ELR (cell line): ENCODE data around the gene SNX8.

Source experiments
- DNase-seq: peaks from one replicate; pipeline ENCODE4 v3.0.0-alpha.2; 2015; ENCODE audit warnings: low read depth

SNX8 gene

GRCh38 chr7:2260820-2261219, 53.4 kb downstream of the SNX8 start:
- DNase-seq, result peak; percentile 74

GRCh38 chr7:2259480-2259879, 54.8 kb downstream of the SNX8 start:
- DNase-seq, result no peak

DNA sequence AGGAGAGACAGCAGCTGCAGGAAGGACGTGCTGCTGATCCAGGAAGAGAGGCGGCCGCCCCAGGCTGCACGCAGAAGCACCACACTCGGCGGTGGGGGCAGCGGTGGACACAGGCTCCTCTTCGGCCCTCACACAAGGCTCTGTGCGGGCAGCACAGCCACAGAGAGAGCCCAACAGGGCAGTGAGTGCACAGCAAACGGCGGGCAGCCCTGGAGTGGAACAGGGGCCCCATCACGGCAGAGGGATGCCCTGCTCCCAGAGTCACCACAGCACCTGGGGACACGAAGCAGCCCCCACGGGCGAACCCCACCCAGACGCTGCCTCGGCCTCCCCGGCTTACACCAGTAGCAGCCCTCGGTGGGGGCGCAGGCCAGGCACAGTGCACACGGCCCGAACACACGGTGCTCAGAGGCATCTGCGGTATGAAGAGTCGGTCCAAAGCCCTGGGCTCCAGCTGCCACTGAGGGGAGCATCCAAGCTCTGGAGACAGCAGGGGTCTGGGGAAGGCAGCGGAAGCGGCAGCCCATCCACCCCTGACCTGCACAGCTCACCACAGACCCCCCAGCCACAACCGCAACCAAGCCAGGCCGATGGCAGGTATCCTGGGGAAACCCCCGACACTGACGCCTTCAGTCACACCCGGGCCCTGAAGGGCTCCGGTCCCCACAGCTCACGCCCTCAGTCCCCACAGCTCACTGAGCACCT, 55.4 kb downstream of the SNX8 start:
- no peak for DNase-seq

- DNase-seq, result no peak
Measured at GRCh38 chr7:2257651-2258050, 56.6 kb downstream of the SNX8 start.

- no peak for DNase-seq
Measured at GRCh38 chr7:2257046-2257551, 57.1 kb downstream of the SNX8 start.

DNA sequence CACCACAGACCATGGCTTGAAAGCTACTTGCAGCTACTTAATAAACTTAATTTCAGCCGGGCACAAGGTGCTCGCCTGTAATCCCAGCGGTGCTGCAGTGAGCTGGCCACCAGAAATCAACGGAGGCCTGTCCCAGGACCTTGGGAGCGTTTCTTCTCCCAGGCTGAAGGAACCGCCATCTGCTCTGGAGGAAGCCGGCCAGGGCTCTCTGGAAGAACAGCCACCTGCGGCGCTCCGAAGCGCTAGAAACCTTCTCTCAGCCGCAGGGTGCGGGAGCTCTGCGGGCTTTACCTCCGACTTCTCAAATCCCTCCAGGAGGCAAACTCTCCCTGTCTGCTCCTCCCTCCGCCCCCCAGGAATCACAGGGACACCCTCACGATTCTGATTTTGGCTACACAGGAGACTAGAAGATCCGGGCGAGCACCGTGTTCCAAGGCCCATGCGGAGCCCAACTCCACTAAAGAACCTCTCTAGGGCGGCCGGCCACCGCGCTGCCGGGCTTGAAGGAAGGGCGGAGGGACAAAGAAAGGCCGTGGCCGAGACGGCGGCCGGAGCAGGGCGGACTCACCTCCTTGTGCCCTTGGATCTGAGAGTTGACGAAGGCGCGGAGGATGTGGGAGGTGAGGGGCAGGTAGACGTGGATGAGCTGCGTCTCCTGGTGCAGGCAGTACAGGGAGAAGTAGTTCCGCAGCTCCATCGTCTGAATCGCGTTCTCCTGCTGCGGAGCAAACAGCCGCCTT, 57.8 kb downstream of the SNX8 start:
- no peak for DNase-seq

GRCh38 chr7:2255145-2256139, 58.8 kb downstream of the SNX8 start:
- DNase-seq, result peak; percentile 87

GRCh38 chr7:2254429-2255144, 59.7 kb downstream of the SNX8 start:
- no peak for DNase-seq

DNA sequence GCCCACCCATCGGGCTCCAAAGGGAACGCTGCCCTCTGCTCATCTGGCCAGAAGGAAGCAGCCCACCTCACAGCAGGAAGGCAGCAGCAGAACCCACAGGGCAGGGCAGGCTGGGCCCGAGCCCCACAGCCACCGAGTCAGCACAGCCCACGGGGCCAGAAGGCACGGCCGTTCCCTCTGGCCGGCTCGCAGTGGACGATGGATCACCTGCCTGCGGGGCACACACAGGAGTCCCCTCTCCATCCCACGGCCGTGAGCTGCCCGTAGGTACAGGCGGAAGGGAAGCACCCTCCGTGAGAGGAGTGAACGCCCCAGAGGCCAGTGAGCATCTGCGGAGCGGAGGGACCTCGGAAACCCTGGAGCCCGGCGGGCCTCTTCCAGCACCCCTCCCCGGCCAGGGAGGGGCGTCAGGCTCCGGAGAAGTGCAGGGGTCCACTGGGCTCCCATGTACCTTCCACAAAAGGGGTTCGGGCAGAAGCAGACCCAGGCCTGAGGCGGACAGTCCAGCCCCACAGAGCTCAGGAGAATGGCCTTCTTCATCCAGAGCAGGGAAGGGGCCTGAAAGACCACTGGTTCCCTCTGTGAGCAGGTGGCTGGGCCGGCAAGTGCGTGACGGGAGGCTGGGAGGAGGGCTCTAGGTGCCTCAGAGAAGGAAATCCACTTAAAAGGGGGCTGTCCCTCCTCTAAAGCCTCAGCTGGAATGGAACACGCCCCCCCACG, 60.6 kb downstream of the SNX8 start:
- no peak for DNase-seq

DNA sequence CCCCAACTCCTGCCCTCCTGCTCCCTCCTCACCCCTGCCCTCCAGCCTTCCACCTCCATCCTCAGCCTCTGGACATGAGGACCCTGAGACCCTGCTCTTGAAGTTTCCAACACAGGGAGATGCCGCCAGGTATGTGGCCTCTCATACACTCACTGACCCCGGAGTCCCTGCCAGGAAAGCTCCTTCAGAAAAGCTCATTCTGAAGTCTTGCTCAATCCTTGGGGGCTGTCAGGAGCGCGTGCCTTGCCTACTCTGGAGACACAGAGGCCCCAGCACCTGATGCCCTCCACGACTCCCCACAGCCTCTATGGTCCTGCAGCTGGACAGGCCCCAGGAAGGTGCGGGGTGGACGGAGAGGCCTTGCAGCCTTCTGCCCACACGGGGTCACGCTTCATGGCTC, 61.2 kb downstream of the SNX8 start:
- no peak for DNase-seq

DNA sequence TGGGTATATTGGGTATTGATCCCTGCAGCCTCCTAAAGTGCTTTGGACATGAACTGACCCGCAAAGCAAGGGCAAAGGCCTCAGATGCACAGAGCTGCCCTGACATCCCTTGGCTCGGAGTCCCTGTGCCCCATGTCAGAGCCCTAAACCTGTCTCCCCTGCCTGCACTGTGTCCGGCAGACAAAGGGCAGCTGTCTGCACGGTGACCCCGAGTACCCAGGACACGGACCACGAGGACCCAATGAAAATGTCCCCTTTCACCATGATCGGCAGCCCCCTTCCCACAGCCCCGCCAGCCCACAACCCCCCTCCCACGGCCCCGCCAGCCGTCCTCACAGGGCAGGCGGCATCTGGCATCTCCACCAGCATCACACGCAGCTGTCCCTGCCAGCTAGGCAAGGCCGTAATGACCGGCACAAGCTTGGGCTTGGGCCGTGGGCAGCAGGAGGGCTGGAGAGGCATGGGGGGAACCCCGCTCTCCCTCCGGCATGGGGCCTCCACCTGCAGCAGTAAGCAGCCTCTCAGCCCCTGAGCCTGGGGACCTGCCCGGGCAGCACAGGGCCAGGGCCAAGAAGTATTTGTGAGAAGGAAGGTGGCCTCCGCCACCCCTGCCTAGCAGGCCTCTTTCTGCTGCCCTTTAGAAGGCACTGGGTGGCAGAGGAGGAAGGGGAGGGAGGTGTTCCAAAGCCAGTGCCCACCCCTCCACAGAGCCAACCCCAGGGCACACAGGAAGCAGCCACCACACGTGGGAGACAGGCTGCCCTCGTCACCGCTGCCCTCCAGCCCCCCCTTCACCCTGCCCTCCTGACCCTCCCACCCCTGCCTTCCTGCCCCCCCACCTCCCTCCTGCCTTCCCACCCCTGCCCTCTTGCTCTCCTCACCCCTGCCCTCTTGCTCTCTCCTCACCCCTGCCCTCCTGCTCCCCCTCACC, 62.1 kb downstream of the SNX8 start:
- DNase-seq, result no peak

- no peak for DNase-seq
Measured at GRCh38 chr7:2251381-2251780, 62.9 kb downstream of the SNX8 start.

DNA sequence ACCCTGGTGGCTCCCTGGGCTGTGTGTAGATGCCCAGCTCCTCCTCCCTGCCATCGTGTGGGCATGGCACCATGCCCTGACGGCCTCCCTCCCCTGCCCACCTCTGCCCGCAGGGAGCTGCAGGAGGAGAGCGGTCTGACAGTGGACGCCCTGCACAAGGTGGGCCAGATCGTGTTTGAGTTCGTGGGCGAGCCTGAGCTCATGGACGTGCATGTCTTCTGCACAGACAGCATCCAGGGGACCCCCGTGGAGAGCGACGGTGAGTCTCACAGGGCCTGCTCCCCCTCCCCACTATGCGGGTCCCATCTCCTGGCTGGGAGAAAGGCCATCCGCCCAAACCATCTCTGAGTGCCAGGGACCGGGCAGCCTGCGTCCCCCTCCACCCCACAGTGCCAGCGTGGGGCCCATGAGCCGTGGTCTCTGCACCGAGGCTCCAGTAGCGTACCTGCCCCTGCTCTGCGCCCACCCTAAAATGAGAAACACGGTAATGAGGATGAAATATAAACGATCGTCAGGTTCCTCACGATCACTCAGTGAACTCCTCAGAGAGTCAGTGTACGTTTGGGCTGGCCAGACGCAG, 64.4 kb downstream of the SNX8 start:
- no peak for DNase-seq

- DNase-seq, result peak; percentile 98
Measured at GRCh38 chr7:2248984-2249694, 65.1 kb downstream of the SNX8 start.

DNA sequence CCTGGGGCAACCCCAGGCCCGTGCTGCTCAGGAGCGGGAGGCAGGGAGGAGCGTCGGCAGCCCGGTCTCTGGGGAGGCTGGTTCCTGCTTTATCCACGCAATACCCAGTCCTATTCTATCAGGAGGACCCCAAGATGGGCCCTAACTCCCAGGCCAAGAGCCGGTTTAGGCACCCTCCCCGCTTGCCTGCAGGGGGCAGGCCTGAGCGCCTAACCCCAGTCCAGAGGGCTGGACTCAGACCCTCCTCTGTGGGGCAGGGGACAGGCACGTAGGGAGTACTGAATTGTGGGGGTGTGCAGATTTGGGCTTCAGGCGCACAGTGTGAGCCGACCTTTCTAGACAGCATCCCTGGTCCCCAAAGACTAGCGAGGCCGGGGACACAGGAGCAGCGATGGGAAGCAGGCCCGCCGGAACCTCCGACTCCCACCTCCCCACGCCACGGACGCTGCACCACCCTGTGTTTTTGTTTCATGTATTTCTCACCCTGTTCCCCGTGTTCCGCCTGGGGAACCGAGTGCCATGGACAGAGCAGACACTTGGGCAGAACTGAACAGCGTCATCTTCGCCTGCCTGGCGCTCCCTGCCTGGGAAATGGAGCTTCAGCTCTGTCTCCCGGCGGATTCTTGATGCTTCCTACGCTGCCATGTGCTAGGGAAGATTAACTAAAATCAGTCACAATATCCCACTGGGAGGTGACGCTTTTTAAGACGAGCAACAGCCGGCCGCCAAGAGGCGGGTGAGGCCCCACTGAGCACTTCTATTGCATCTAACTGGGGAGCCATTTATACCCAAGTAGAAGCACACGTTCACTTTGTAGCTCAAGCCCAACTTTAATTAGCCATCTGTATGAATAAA, 66.9 kb downstream of the SNX8 start:
- DNase-seq, result peak; percentile 49

- no peak for DNase-seq
Measured at GRCh38 chr7:2245883-2246675, 68.2 kb downstream of the SNX8 start.

- DNase-seq, result no peak
Measured at GRCh38 chr7:2244404-2244995, 69.7 kb downstream of the SNX8 start.
